Subcutaneous adipose tissue (tissue), 4 donors: ENCODE results near the gene GLB1L2. TPM values are rescaled to one million over a fixed set of nuclear protein-coding genes. Genes with fewer than 3 reads are reported as not detected.

ENCODE experiments used
- CTCF ChIP-seq: fragments of 450-650 bp; IDR thresholded peaks from one replicate; pipeline ENCODE4 v1.5.1; 2016; ENCODE audit warnings: low read depth, mild to moderate bottlenecking, control low read depth, antibody characterized with exemption, moderate library complexity
- total RNA-seq, 4 donors: library from RNA; depleted of rRNA; stranded (reverse); fragments of >200 nt; gene quantifications; one replicate each; pipeline ENCODE4 v1.1.0, GENCODE V29; 2016

Gene GLB1L2
- total RNA-seq, 4 donors from 2014 or later = 0.49 to 2.4 (median 0.80) TPM

- TF ChIP-seq CTCF = no peak
These were observed 53.4 kb downstream of the GLB1L2 start for GRCh38 chr11:134385171-134385570.

DNA sequence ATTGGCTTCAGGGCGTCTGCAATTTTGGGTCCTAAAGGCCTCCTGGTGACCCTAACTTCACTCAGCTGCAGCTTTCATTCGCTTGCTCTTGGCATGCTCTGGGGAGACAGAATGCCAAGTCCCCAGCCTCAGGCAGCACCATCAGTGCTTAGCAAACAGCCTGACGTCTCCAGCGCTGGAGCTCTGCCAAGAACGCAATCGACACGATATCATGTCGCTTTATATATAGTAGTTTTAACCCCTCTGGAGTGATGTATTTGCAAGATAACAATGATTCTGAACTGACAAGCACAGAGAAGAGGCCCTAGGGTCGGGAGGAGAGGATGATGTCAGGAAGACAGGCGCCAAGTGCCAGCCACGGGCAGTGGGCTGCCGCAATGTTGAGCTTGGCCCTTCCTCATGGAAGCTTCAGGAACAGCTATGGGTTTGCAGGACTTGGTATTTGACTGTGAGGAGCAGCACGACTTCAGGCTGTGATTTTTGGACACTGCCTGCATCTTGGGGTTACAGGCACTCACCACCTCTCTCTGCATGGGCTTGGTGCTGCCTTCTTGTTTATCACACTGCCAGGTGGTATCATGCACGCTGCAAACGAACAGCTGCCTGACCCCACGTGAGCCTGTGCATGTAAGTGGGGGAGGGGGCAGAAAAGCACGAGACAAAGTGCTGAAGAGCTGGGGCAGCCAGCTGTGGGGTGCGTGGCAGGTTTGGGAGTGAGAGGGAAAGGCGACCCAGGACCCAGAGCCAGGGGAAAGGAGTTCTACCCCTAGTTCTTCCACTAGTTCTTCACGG is 54.2 kb downstream of the GLB1L2 start:
- TF ChIP-seq CTCF = no peak

DNA sequence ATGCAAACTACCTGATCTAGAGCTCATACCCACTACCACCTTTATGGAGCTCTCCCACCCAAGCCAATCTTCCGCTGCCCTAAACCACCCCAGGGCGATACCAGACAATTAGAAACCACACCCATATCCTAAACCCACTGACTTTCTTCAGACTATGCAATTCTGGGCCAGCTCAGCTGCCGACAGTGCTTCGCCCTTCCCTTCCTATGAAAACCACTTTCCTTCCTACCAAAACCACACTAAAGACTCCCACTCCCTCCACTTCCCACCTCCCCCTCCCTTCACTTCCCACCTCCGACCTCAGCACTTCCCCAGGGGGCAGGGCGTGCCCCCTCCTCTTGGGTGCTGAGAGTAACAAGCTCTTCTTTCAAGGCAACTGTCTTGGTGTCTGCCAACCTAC is 55.2 kb downstream of the GLB1L2 start:
- no peak for TF ChIP-seq CTCF

- TF ChIP-seq CTCF = no peak
These were observed 55.7 kb downstream of the GLB1L2 start for GRCh38 chr11:134387501-134387900.

DNA sequence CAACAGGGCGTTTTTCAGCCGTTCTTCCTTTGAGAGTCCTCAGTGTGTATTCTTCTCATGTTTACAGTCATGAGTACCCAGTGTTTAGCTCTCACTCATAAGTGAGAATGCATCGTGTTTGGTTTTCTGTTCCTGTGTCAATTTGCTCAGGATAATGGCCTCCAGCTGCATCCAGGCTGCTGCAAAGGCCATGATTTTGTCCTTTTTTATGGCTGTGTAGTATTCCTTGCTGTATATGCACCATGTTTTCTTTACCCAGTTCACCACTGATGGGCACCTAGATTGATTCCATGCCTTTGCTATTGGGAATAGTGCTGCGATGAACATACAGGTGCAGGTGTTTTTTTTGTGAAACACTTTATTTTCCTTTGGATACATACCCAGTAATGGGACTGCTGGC is 56.8 kb downstream of the GLB1L2 start:
- TF ChIP-seq CTCF = no peak

- TF ChIP-seq CTCF = no peak
These were observed 57.8 kb downstream of the GLB1L2 start for GRCh38 chr11:134389464-134390180.
